GM19455 (cell line): ENCODE measurements around the gene GGT1.
"Not testable (repeated sequence)": the region's sequence is repeated elsewhere in the genome, so short reads cannot be mapped to it uniquely, and the experiment has no call there.

Source experiments
- ATAC-seq: cut with Tn5 transposase; IDR thresholded peaks from one replicate; pipeline ENCODE4 v1.9.1; 2021; ENCODE audit not compliant: unreplicated experiment

GGT1 gene

DNA sequence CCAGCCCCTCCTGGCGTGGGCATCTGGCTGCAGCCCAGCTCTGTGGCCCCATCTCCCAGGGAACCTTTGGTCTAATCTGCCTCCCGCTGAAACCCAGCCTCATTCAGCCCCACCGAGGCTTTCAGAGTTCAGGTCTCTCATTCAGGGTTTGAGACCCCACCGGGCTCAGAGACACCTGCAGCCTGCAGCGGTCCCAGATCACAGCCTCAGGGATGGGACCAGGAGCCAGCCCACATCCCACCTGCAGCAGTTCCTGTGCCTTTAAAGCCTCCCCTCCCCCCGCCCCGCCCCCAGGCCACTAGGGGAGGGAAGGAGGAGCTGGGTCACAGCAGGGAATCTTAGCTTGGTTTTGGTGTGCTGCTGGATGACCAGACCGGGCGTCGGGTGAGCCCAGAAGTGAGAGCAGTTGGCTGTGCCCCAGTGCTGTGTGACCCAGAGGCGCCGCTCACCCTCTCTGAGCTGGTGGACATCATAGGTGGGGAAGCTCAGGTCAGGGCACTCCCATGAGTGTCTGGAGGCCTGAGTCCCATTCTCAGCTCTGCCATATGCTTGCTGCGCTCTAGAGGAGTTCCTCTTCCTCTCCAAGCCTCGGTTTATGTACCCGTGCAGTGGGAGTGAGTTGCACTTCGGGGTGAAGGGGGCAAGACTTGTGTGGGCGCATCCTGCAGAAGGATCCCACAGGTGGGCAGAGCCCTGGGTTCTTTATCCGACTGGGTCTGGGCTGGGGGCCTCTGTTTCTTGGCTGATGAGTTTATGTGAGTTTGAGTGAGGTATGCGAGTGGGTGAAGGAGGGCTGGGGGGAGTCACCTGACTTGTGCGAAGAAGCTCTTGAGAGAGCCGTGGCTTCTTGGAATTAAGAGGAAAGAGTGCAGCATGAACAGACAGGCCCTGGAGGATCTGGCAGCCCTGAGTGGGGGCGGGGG lies at the start of gene GGT1:
GGT1 (plus strand) TSS at position 347 of the 923 bp plus-strand sequence. CDS start 7,889 bp downstream, outside the sequence.
- ATAC-seq, result not testable (repeated sequence)

DNA sequence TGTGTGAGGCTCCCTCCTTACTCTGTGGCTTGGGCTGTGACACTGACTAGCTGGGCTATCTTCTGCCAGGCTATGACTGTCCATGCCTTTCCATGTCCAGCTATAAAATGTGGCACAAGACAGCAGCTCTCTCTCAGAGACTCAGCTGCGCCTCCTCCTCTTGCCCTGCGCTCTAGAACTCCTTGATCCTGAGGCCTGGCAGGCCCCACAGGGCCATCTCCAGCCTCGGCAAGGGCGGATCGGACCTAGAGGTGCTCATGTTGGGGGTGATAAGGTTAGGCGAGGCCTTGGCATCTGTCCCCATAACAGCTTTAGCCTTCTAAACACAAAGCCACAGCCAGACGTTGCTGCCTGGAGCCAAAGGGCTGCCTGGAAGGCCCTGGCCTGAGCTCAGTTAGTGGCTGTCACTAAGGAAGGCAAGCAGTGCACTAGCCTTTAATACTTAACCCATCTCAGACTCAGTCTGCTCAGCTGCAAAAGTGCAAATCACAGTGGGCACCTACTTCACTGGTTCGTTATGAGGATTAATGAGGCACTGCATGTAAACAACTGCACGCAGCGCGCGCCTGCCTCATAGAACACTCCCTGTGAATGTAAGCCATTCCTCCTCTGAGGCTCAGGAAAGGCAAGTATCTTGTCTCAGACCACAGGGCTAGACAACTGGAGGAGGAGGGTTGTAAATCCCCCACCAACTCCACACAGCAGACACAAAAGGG lies 49.2 kb upstream of the GGT1 start:
- ATAC-seq, result no peak

DNA sequence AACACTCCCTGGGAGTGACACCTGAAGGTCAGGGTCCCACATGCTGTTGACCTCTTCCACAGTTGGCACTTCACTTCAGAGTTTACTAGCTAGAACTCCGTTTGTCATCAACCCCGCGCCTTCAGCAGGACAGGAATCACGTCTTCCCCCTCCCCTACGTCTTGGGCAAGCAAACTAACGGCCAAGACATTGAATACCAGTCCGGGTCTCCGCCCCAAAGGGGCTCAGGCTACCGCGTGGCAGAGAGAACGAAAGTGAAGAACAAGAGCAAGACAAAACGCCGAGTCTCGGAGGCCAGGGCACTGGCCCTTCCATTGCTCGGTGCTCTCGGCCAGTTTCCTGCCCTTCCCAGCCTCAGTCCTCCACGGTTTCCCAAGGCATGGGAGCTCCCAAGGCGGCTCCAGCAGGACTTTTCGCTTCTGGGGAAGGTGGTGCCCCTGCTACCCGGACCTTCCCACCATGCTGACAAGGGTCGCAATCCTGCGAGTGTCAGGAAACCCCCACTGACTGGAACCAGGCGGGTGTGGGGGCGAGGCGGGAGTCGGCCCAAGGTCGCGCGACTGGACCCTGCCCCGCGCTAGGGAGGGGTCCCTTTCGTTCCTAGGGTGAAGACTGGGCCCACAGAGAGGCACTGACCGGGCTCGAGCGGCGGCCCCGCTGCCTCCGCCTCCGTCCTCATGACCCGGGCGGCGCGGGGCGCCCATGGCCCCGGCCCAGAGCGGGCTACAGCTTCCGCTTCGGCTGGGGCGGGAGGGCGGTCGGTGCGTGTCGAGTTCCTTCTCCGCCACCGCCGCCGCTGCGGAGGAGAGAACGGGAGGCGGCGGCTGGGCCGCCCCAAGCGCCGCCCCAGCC lies 48.5 kb upstream of the GGT1 start, which contains the start of gene GUCD1:
GUCD1 (minus strand) TSS at position 826 of the 852 bp plus-strand sequence; CDS start at position 679, 147 bp downstream.
- peak; percentile 17 for ATAC-seq

- peak; percentile 72 for ATAC-seq
Measured at GRCh38 chr22:24555165-24556039, 47.6 kb upstream of the GGT1 start, which contains the start of gene SNRPD3. TSS of gene SNRPD3 (plus strand) at chr22:24555999. CDS start at chr22:24557675, 1,676 bp downstream.

DNA sequence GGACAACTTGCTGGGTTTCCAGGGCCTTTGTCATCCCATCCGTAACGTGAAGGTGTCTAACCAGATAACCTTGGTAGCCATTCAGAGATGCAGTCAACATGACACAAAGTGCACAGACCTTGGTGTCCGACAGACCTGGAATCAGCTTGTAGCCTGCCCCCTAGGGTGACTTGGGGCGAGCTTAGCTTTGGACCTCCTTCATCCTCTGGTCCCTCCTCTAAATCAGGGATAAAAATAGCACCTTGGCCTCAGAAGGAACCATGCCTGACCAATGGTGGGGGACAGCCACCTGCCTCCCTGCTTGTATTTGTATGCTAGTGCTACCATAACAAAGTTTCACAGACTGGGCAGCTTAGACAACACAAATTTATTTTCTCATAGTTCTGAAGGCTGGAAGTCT lies 43.5 kb upstream of the GGT1 start:
- no peak for ATAC-seq

- no peak for ATAC-seq
Measured at GRCh38 chr22:24563246-24563645, 39.7 kb upstream of the GGT1 start.

GRCh38 chr22:24564376-24565058 lies 38.5 kb upstream of the GGT1 start:
- ATAC-seq, result no peak

DNA sequence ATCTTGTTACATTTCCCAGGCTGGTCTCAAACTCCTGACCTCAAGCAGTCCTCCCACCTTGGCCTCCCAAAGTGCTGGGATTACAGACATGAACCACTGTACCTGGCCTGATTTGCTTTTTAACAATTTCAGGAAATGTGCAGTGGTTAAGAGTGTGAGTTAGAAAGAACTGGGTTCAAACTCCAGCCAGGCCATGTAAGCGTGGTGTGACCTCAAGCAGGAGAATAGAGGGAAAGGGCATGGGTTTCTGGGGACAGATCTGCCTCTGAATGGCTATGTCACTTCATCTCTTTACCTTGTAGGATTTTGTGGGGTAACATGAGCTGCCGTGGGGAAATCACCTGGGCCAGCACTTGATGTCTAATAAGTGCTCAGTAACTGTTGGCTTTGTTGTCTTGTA lies 37.9 kb upstream of the GGT1 start:
- no peak for ATAC-seq

GRCh38 chr22:24566899-24567511 lies 36.0 kb upstream of the GGT1 start:
- ATAC-seq, result no peak

DNA sequence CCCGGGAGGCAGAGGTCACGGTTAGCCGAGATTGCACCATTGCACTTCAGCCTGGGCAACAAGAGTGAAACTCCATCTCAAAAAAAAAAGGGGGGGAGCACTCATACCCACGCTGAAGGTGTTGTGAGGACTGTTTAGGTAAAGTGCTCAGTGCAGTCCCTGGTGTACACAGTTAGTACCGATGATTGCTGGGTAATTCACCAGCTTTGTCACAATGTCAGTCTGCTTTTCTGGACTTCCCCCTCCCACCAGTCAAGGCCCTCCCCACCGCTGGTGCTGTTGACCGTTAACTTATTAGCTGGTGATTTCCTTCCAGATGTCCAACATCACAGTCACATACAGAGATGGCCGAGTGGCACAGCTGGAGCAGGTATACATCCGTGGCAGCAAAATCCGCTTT lies 35.3 kb upstream of the GGT1 start:
- no peak for ATAC-seq

- ATAC-seq, result no peak
Measured at GRCh38 chr22:24571266-24571665, 31.7 kb upstream of the GGT1 start.

DNA sequence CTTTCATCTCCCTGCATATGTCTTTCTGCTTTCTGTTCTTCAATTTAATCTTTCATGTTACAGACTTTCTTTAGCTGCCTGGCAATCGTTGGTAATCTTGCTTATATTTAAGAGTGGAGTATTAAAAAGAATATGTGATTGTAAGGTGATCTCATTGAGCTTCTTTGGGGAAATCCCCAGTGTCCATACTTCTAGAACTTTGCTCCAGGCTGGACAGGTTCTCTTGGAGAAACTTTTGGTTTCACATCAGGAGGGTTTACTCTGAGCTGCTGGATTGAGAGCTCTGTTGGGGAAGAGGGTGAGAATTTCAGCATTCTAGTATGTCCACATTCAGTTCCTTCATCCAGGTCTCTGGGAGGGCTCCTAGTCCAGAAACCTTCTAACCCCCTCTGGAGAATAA lies 26.2 kb upstream of the GGT1 start:
- no peak for ATAC-seq

GRCh38 chr22:24578355-24579257 lies 24.4 kb upstream of the GGT1 start:
- ATAC-seq, result no peak

GRCh38 chr22:24579258-24579601 lies 23.8 kb upstream of the GGT1 start:
- ATAC-seq, result no peak

DNA sequence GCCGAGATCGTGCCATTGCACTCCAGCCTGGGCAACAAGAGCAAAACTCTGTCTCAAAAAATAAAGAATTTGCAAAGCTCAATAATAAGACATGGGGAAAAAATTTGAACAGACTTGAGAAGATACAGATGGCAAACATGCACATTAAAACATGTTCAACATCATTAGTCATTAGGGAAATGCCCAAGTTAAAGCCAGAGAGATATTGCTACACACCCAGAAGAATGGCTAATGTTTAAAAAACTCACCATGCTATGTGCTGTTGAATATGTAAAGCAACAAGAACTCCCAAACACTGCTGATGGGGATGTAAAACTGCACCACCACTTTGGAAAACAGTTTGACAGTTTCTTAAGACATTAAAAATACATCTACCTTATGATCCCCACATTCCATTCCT lies 22.7 kb upstream of the GGT1 start:
- no peak for ATAC-seq

DNA sequence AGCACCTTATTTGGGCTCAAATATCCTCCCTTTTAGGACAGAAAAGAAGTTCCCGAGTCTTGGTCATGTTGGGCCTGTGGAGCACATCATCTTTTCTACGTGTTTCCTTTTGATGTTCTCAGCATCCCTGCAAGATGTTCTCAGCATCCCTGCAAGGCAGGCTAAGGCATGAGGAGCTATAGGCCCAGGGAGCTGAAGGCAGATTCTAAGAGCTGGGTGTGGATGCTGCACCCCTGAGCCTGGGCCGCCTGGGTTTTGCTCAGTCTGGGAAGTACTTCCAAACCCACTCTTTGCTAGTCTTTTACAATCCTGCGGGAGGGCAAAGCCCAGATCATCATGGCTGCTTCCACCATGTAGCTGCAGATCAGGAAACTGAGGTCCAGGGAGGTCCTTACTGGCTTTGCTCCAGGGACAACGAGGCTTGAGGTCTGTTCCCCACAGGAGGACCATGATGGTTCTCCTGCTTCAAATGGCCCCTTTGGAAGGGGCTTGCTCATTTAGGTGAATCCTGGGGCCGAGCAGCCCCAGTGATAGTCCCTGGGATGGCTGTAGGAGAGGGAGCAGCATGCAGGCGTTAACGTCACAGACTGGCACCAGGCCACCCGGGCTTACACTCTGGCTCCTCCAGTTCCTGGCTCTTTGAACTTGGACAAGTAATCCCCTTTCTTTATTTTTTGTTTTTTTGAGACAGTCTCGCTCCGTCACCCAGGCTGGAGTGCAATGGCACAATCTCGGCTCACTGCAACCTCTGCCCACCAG lies 20.8 kb upstream of the GGT1 start:
- no peak for ATAC-seq
